Measurements from ENCODE around the gene TXK. TPM values are rescaled to one million over a fixed set of nuclear protein-coding genes. Genes with fewer than 3 reads are reported as not detected.

The TXK gene
- total and polyA plus RNA-seq, 2 experiments from 2014 or later = 0.14 to 0.40 TPM

GRCh38 chr4:48138511-48138910 is 4.5 kb upstream of the TXK start (continued):
- TF ChIP-seq ETS1 (IDR thresholded peaks at IDR 0.05) (no peak), CREB1 (CRISPR knock-in tag; IDR thresholded peaks at IDR 0.05; ENCODE audit: low read depth) (no peak)

GRCh38 chr4:48137846-48138245 is 3.8 kb upstream of the TXK start:
- Histone ChIP-seq H2AFZ (no peak overlapping the region), H4K20me1 (replicated peaks; ENCODE audit: insufficient read depth) (no peaks in the 10 kb centered on the region), H3K9me2 (ENCODE audit: insufficient read depth) (0 out of 2 replicates have a peak, but pooled peaks cover 3% of the 10 kb centered on the region), H3K79me2 (replicated peaks; ENCODE audit: insufficient read depth) (no peaks in the 10 kb centered on the region), H3K36me3 (ENCODE audit: insufficient read depth) (peaks cover 3% of the 10 kb centered on the region; the same call in 1 of the 2 replicates), H3K27ac (ENCODE audit: low read depth) (no peak overlapping the region), H3K4me1 (ENCODE audit: insufficient read depth) (no peaks in the 10 kb centered on the region), H3F3A (replicated peaks; ENCODE audit: low read depth) (no peaks in the 10 kb centered on the region), H3K4me3 (no peak overlapping the region), H3K27me3 (ENCODE audit: insufficient read depth) (no peaks in the 10 kb centered on the region), H3K4me2 (no peak overlapping the region)
- Mint-ChIP-seq H3K4me3 (no peak overlapping the region), H3K4me1 (no peaks in the 10 kb centered on the region), H3K9me3 (no peaks in the 10 kb centered on the region; the same call in 2 of the 3 replicates), H3K27me3 (ENCODE audit: insufficient read depth, low read depth, poor library complexity) (peaks cover 2% of the 10 kb centered on the region), H3K36me3 (ENCODE audit: low read depth) (peaks cover 15% of the 10 kb centered on the region), H3K27ac (no peak overlapping the region)
- no peak for DNase-seq (ENCODE audit: low spot score)
- no peak for ATAC-seq
- TF ChIP-seq JUNB (IDR thresholded peaks at IDR 0.05; ENCODE audit: unreplicated experiment) (no peak), CTCF (conservative IDR thresholded peaks at IDR 0.05; ENCODE audit: low read depth in 2 of 2) (no peak), STAT1 (IDR thresholded peaks at IDR 0.05; ENCODE audit: unreplicated experiment) (no peak), POLR2AphosphoS5 (IDR thresholded peaks at IDR 0.05; ENCODE audit: low read depth) (no peak), ETS1 (IDR thresholded peaks at IDR 0.05) (no peak), CREB1 (CRISPR knock-in tag; IDR thresholded peaks at IDR 0.05; ENCODE audit: low read depth) (no peak), EZH2phosphoT487 (IDR thresholded peaks at IDR 0.05; ENCODE audit: unreplicated experiment) (no peak), NANOG (IDR thresholded peaks at IDR 0.05; ENCODE audit: borderline replicate concordance) (no peak), EZH2 (IDR thresholded peaks at IDR 0.05; ENCODE audit: low read depth, unreplicated experiment) (no peak), ZNF114 (CRISPR knock-in tag; IDR thresholded peaks at IDR 0.05) (no peak)
- TF ChIP-seq, protein P1, sequence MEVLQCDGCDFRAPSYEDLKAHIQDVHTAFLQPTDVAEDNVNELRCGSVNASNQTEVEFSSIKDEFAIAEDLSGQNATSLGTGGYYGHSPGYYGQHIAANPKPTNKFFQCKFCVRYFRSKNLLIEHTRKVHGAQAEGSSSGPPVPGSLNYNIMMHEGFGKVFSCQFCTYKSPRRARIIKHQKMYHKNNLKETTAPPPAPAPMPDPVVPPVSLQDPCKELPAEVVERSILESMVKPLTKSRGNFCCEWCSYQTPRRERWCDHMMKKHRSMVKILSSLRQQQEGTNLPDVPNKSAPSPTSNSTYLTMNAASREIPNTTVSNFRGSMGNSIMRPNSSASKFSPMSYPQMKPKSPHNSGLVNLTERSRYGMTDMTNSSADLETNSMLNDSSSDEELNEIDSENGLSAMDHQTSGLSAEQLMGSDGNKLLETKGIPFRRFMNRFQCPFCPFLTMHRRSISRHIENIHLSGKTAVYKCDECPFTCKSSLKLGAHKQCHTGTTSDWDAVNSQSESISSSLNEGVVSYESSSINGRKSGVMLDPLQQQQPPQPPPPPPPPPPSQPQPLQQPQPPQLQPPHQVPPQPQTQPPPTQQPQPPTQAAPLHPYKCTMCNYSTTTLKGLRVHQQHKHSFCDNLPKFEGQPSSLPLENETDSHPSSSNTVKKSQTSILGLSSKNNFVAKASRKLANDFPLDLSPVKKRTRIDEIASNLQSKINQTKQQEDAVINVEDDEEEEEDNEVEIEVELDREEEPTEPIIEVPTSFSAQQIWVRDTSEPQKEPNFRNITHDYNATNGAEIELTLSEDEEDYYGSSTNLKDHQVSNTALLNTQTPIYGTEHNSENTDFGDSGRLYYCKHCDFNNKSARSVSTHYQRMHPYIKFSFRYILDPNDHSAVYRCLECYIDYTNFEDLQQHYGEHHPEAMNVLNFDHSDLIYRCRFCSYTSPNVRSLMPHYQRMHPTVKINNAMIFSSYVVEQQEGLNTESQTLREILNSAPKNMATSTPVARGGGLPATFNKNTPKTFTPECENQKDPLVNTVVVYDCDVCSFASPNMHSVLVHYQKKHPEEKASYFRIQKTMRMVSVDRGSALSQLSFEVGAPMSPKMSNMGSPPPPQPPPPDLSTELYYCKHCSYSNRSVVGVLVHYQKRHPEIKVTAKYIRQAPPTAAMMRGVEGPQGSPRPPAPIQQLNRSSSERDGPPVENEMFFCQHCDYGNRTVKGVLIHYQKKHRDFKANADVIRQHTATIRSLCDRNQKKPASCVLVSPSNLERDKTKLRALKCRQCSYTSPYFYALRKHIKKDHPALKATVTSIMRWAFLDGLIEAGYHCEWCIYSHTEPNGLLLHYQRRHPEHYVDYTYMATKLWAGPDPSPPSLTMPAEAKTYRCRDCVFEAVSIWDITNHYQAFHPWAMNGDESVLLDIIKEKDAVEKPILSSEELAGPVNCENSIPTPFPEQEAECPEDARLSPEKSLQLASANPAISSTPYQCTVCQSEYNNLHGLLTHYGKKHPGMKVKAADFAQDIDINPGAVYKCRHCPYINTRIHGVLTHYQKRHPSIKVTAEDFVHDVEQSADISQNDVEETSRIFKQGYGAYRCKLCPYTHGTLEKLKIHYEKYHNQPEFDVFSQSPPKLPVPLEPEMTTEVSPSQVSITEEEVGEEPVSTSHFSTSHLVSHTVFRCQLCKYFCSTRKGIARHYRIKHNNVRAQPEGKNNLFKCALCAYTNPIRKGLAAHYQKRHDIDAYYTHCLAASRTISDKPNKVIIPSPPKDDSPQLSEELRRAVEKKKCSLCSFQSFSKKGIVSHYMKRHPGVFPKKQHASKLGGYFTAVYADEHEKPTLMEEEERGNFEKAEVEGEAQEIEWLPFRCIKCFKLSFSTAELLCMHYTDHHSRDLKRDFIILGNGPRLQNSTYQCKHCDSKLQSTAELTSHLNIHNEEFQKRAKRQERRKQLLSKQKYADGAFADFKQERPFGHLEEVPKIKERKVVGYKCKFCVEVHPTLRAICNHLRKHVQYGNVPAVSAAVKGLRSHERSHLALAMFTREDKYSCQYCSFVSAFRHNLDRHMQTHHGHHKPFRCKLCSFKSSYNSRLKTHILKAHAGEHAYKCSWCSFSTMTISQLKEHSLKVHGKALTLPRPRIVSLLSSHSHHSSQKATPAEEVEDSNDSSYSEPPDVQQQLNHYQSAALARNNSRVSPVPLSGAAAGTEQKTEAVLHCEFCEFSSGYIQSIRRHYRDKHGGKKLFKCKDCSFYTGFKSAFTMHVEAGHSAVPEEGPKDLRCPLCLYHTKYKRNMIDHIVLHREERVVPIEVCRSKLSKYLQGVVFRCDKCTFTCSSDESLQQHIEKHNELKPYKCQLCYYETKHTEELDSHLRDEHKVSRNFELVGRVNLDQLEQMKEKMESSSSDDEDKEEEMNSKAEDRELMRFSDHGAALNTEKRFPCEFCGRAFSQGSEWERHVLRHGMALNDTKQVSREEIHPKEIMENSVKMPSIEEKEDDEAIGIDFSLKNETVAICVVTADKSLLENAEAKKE (CRISPR knock-in tag; IDR thresholded peaks at IDR 0.05) = no peak
- TF ChIP-seq, protein P2, sequence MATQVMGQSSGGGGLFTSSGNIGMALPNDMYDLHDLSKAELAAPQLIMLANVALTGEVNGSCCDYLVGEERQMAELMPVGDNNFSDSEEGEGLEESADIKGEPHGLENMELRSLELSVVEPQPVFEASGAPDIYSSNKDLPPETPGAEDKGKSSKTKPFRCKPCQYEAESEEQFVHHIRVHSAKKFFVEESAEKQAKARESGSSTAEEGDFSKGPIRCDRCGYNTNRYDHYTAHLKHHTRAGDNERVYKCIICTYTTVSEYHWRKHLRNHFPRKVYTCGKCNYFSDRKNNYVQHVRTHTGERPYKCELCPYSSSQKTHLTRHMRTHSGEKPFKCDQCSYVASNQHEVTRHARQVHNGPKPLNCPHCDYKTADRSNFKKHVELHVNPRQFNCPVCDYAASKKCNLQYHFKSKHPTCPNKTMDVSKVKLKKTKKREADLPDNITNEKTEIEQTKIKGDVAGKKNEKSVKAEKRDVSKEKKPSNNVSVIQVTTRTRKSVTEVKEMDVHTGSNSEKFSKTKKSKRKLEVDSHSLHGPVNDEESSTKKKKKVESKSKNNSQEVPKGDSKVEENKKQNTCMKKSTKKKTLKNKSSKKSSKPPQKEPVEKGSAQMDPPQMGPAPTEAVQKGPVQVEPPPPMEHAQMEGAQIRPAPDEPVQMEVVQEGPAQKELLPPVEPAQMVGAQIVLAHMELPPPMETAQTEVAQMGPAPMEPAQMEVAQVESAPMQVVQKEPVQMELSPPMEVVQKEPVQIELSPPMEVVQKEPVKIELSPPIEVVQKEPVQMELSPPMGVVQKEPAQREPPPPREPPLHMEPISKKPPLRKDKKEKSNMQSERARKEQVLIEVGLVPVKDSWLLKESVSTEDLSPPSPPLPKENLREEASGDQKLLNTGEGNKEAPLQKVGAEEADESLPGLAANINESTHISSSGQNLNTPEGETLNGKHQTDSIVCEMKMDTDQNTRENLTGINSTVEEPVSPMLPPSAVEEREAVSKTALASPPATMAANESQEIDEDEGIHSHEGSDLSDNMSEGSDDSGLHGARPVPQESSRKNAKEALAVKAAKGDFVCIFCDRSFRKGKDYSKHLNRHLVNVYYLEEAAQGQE (IDR thresholded peaks at IDR 0.05; ENCODE audit: unreplicated experiment) = no peak

Measured in GM23338 (cell line).